Gastroesophageal sphincter (tissue), 3 donors: Measurements from ENCODE around the gene LEPROT.

Experiments
- POLR2A ChIP-seq, 2 donors: fragments of 450-650 bp; IDR thresholded peaks; one replicate each; pipeline ENCODE4 v1.6.1; 2017; ENCODE audit warnings: antibody characterized with exemption in 2 of 2, mild to moderate bottlenecking in 2 of 2, moderate library complexity in 1 of 2
- POLR2AphosphoS5 ChIP-seq: sonication (generic); formaldehyde crosslinking; IDR thresholded peaks from one replicate; pipeline ENCODE4 v1.6.1; 2017; ENCODE audit warnings: antibody characterized with exemption
- TF ChIP-seq, protein P1 (sequence below), 4 experiments: fragments of 200-600 bp in 2 of 4; fragments of 450-650 bp in 2 of 4; sonication (generic) in 1 of 4; IDR thresholded peaks; one replicate each; pipeline ENCODE4 v1.5.1; 2017 to 2019; ENCODE audit warnings: antibody characterized with exemption in 4 of 4, mild to moderate bottlenecking in 2 of 4, moderate library complexity in 2 of 4

DNA sequence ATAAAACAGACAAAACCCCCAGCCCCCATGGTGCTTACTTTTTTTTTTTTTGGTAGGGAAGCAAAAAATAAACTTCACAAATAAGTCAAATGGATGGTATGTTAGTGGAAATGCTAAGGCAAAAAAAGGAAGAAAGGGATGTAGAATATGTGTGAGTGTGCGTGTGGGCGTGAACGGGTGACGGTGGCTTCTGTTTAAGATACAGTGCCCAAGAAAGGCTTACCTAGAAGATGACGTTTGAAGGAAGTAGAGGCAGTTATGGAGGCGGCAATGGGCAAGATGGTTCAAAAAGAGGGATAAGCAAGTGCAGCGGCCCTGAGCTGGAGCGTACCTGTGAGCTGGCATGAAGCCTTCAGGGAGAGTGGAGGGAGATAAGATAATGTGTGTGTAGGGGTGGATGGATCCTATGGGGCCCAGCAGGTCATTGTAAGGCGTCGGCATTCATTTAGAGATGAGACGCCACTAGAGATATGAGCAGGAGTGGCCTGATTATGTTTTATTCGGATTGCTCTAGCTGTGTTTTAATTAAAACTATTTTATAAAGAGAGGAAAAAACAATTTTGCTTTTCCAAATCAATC is 19.9 kb downstream of the LEPROT start:
- TF ChIP-seq, protein P1, sequence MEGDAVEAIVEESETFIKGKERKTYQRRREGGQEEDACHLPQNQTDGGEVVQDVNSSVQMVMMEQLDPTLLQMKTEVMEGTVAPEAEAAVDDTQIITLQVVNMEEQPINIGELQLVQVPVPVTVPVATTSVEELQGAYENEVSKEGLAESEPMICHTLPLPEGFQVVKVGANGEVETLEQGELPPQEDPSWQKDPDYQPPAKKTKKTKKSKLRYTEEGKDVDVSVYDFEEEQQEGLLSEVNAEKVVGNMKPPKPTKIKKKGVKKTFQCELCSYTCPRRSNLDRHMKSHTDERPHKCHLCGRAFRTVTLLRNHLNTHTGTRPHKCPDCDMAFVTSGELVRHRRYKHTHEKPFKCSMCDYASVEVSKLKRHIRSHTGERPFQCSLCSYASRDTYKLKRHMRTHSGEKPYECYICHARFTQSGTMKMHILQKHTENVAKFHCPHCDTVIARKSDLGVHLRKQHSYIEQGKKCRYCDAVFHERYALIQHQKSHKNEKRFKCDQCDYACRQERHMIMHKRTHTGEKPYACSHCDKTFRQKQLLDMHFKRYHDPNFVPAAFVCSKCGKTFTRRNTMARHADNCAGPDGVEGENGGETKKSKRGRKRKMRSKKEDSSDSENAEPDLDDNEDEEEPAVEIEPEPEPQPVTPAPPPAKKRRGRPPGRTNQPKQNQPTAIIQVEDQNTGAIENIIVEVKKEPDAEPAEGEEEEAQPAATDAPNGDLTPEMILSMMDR (IDR thresholded peaks at IDR 0.05) = no peak
- no peak for TF ChIP-seq POLR2AphosphoS5
- TF ChIP-seq POLR2A (IDR thresholded peaks at IDR 0.05) = no peak
